Measurements from ENCODE around the gene KDM3B. TPM values are rescaled to one million over a fixed set of nuclear protein-coding genes. Genes with fewer than 3 reads are reported as not detected.
"Not testable (repeated sequence)": the region's sequence is repeated elsewhere in the genome, so short reads cannot be mapped to it uniquely, and the experiment has no call there.

KDM3B gene
- polyA plus RNA-seq, 1 of the 3 experiments (the other 2 are of a cell fraction) = 22.4 TPM

- CTCF ChIA-PET = not testable (repeated sequence)
These were observed 120.7 kb downstream of the KDM3B start for GRCh38 chr5:138473151-138473550.

GRCh38 chr5:138476918-138477317 is 124.4 kb downstream of the KDM3B start:
- H3K79me2 ChIP-seq (ENCODE audit: insufficient read depth) = no peaks in the 10 kb centered on the region
- H3K4me1 ChIP-seq (ENCODE audit: control insufficient read depth in 1 of 2, insufficient read depth in 2 of 2, low read depth in 1 of 2, low read length in 1 of 2) = no peaks in the 10 kb centered on the region; a peak in 1 of 4 replicates
- no peak overlapping the region for H3K9ac ChIP-seq
- no peak overlapping the region for H3K4me2 ChIP-seq
- ChIA-PET POLR2A (interaction anchor here (1.8 kb wide), 1 partner anchor 11 kb away, joined by 7 read pairs; the partner anchor contains the start of gene EGR1), CTCF (interaction anchor here (1.5 to 2.6 kb wide), 2 partner anchors 27 to 28 kb away, joined by 4 to 9 read pairs; no protein-coding TSS in a partner anchor)
- H3K36me3 ChIP-seq (replicated peaks in 1 of 2; ENCODE audit: control insufficient read depth in 1 of 2, insufficient read depth in 2 of 2, low read length in 1 of 2) = no peaks in the 10 kb centered on the region
- H3F3A ChIP-seq (replicated peaks; ENCODE audit: insufficient read depth) = no peaks in the 10 kb centered on the region
- H3K27ac ChIP-seq (ENCODE audit: low read depth in 2 of 2, low read length in 1 of 2) = no peak overlapping the region
- no peaks in the 10 kb centered on the region for H3K9me2 ChIP-seq
- H3K27me3 ChIP-seq (ENCODE audit: insufficient read depth) = no peaks in the 10 kb centered on the region; the same call in 1 of the 2 replicates
- 84% methylated on average over 7 of the region's 7 CpGs for WGBS (ENCODE audit: low lambda C conversion rate)
- no peaks in the 10 kb centered on the region for H4K20me1 ChIP-seq (ENCODE audit: insufficient read depth)
- no peaks in the 10 kb centered on the region for H3K9me3 ChIP-seq
- TF ChIP-seq EZH2phosphoT487 (IDR thresholded peaks at IDR 0.05; ENCODE audit: borderline replicate concordance, low read depth) (no peak), TCF12 (IDR thresholded peaks at IDR 0.05) (no peak), SMC3 (IDR thresholded peaks at IDR 0.05; ENCODE audit: low read depth, low read length) (no peak), RFX5 (IDR thresholded peaks at IDR 0.05; ENCODE audit: low read length) (no peak), REST (IDR thresholded peaks at IDR 0.05; ENCODE audit: low read depth, low read length) (no peak), FOXM1 (IDR thresholded peaks at IDR 0.05; ENCODE audit: low read depth) (no peak), TEAD4 (IDR thresholded peaks at IDR 0.05; ENCODE audit: borderline replicate concordance, insufficient read depth) (no peak), IRF3 (IDR thresholded peaks at IDR 0.05; ENCODE audit: low read depth, low read length) (no peak), PBX3 (IDR thresholded peaks at IDR 0.05) (no peak), JUND (IDR thresholded peaks at IDR 0.05) (no peak), GABPA (IDR thresholded peaks at IDR 0.05; ENCODE audit: low read depth) (no peak), FOXJ3 (CRISPR knock-in tag; IDR thresholded peaks at IDR 0.05) (no peak), MAX (IDR thresholded peaks at IDR 0.05; ENCODE audit: low read depth) (no peak), NRF1 (IDR thresholded peaks at IDR 0.05; ENCODE audit: low read depth, low read length) (no peak), POLR2AphosphoS5 (IDR thresholded peaks at IDR 0.05; ENCODE audit: low read depth, low read length) (no peak), EP300 (IDR thresholded peaks at IDR 0.05; ENCODE audit: borderline replicate concordance in 1 of 2, low read depth in 1 of 2, low read length in 1 of 2) (no peak), ELF1 (IDR thresholded peaks at IDR 0.05) (no peak), USF2 (IDR thresholded peaks at IDR 0.05; ENCODE audit: borderline replicate concordance, low read depth, low read length) (no peak), CTCF (IDR thresholded peaks at IDR 0.05) (no peak)
- H2AFZ ChIP-seq (ENCODE audit: low read depth) = no peak overlapping the region
- no peak for DNase-seq
- H3K4me3 ChIP-seq (ENCODE audit: low read depth in 2 of 2, low read length in 1 of 2) = no peak overlapping the region

More at GRCh38 chr5:138473151-138473550, 120.7 kb downstream of the KDM3B start:
- H2AFZ ChIP-seq (ENCODE audit: low read depth); H3K9me2 ChIP-seq; H3K4me3 ChIP-seq (ENCODE audit: low read depth in 2 of 2, low read length in 1 of 2); POLR2A ChIA-PET; H3K36me3 ChIP-seq (replicated peaks in 1 of 2; ENCODE audit: control insufficient read depth in 1 of 2, insufficient read depth in 2 of 2, low read length in 1 of 2); DNase-seq; H3K27me3 ChIP-seq (ENCODE audit: insufficient read depth); H3K79me2 ChIP-seq (ENCODE audit: insufficient read depth); H3K4me1 ChIP-seq (ENCODE audit: control insufficient read depth in 1 of 2, insufficient read depth in 2 of 2, low read depth in 1 of 2, low read length in 1 of 2); H3K4me2 ChIP-seq; H3K9me3 ChIP-seq; H3K27ac ChIP-seq (ENCODE audit: low read depth in 2 of 2, low read length in 1 of 2); H3K9ac ChIP-seq: not testable (repeated sequence)
- Histone ChIP-seq H4K20me1 (ENCODE audit: insufficient read depth) (peaks cover 11% of the 10 kb centered on the region; the same call in 1 of the 2 replicates), H3F3A (replicated peaks; ENCODE audit: insufficient read depth) (peaks cover 26% of the 10 kb centered on the region)
- WGBS (ENCODE audit: low lambda C conversion rate) = 82% methylated on average over 5 of the region's 5 CpGs

All from SK-N-SH (cell line).